ENCODE data around the gene MYCBP.

DNA sequence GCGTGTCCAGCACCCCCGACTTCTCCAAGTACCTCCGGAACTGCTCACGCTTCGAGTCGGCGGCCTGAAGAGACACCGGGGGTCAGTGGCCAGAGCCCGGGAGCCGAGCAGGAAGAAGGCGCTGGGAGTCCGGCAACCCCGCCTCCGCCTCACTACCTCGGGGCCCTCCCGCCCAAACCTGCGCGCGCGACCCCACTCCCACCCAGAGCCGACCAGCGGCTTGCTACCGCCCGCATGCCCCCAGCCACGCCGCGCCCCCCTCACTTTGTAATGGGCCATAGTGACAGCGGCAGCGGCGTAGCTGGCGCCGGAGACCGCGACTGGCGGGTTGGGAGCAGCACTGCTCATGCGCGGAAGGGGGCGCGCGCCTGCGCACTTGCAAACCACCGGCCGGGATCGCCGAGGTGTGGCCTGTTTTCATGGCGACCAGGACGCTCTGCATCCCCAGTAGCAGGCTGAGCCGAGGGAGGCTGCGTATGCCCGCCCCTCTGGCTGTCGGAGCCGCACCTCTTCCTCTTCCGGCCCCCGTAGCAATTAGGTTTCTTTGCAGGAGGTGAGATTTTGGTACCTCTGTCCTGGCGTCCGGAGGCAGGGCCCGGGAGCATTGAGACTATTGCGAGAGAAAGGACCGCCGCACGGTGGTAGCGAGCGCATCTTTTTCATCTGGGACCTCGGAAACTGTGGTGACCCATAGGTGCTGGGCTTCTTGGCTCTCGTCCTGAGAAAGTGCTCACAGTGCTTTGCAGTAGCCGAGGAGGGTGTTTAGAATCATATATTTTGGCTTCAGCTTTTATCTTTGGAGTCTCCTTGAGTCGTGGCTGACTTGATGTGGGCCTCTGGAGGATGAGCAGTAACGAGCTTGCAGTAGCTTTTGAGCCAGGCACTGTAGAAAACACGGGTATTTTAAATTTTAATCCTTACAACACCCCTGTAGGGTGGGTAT is at the start of gene MYCBP:
- TF ChIP-seq GATA2 (IDR thresholded peaks at IDR 0.05; ENCODE audit: low read depth, low read length) (no peak; the same call in 1 of the 2 replicates), GATA3 (IDR thresholded peaks at IDR 0.05; ENCODE audit: low read depth, low read length) (no peak)
